Measurements from ENCODE around the gene PCDH19. TPM values are rescaled to one million over a fixed set of nuclear protein-coding genes. Genes with fewer than 3 reads are reported as not detected.

Gene PCDH19
- total and polyA plus RNA-seq, 8 donors: 0.08 to 0.44 (median 0.18) TPM

GRCh38 chrX:100376576-100376975 lies 33.5 kb downstream of the PCDH19 start:
- intact Hi-C loops (cut with DNase I): no loop called here
- no peak overlapping the region for H3K27ac ChIP-seq
- no peak for TF ChIP-seq CTCF (IDR thresholded peaks at IDR 0.05)
- no peak for ATAC-seq
- H3K36me3 ChIP-seq: no peaks in the 10 kb centered on the region
- H3K27me3 ChIP-seq: peaks cover 0 to 15% (median 0%) of the 10 kb centered on the region in 4 donors
- no peak overlapping the region for H3K4me3 ChIP-seq
- no peak for FAIRE-seq
- H3K9me3 ChIP-seq: no peaks in the 10 kb centered on the region
- DNase-seq: no peak
- no peaks in the 10 kb centered on the region for H3K4me1 ChIP-seq

GRCh38 chrX:100373673-100374072 lies 36.4 kb downstream of the PCDH19 start:
- Histone ChIP-seq H3K27me3 (peaks cover 0 to 15% (median 0%) of the 10 kb centered on the region in 4 donors), H3K36me3 (no peaks in the 10 kb centered on the region), H3K9me3 (no peaks in the 10 kb centered on the region), H3K4me1 (no peaks in the 10 kb centered on the region), H3K27ac (no peak overlapping the region), H3K4me3 (no peak overlapping the region)
- FAIRE-seq (no peak), ATAC-seq (no peak), DNase-seq (no peak)
- intact Hi-C loops (cut with DNase I): no loop called here
- TF ChIP-seq CTCF (IDR thresholded peaks at IDR 0.05): no peak
- WGBS, 2 donors: 43% methylated on average over 2 of the region's 2 CpGs

- Histone ChIP-seq H3K4me3 (no peak overlapping the region), H3K27me3 (no peaks in the 10 kb centered on the region), H3K9me3 (no peaks in the 10 kb centered on the region), H3K36me3 (no peaks in the 10 kb centered on the region), H3K27ac (no peak overlapping the region), H3K4me1 (no peaks in the 10 kb centered on the region)
- intact Hi-C loops (cut with DNase I): no loop called here
- peak in 2 of 4 donors; percentile 13 to 21 for TF ChIP-seq CTCF (IDR thresholded peaks at IDR 0.05)
- ATAC-seq: peak in 3 of 4 donors; percentile 30 to 69 (median 59)
- peak in 1 of 6 donors; percentile 11 for DNase-seq
- no peak for FAIRE-seq
These were observed 41.9 kb downstream of the PCDH19 start for GRCh38 chrX:100368167-100368566.

- no peak for TF ChIP-seq CTCF (IDR thresholded peaks at IDR 0.05)
- WGBS, 2 donors: 22 to 33% methylated on average over 3 of the region's 3 CpGs
- Histone ChIP-seq H3K4me1 (no peaks in the 10 kb centered on the region), H3K27me3 (peaks cover 0 to 5% (median 0%) of the 10 kb centered on the region in 4 donors), H3K9me3 (no peaks in the 10 kb centered on the region), H3K27ac (no peak overlapping the region), H3K36me3 (no peaks in the 10 kb centered on the region), H3K4me3 (no peak overlapping the region)
- ATAC-seq: no peak
- intact Hi-C loops (cut with DNase I): no loop called here
- no peak for DNase-seq
- no peak for FAIRE-seq
These were observed 46.2 kb downstream of the PCDH19 start for GRCh38 chrX:100363896-100364295.

- intact Hi-C loops (cut with DNase I): no loop called here
- no peak for TF ChIP-seq CTCF (IDR thresholded peaks at IDR 0.05)
- WGBS, 2 donors: 55 to 65% methylated on average over 3 of the region's 3 CpGs
- DNase-seq (no peak), FAIRE-seq (no peak), ATAC-seq (no peak)
- H3K36me3 ChIP-seq: no peaks in the 10 kb centered on the region
- H3K9me3 ChIP-seq: no peaks in the 10 kb centered on the region
- peaks cover 0 to 5% (median 0%) of the 10 kb centered on the region in 4 donors for H3K27me3 ChIP-seq
- no peak overlapping the region for H3K4me3 ChIP-seq
- H3K27ac ChIP-seq: no peak overlapping the region
- no peaks in the 10 kb centered on the region for H3K4me1 ChIP-seq
These were observed 51.3 kb downstream of the PCDH19 start for GRCh38 chrX:100358766-100359165.

All from pancreas (tissue), 10 donors.